GM12878 (cell line): ENCODE results near the gene ARAP2. TPM values are rescaled to one million over a fixed set of nuclear protein-coding genes. Genes with fewer than 3 reads are reported as not detected.
A peak's percentile ranks its signal among the peaks of the same experiment; 100 is the strongest.

Experiments
- BCL11A ChIP-seq: IDR thresholded peaks from 2 replicates; pipeline ENCODE4 v1.6.1; 2011; ENCODE audit warnings: low read depth, low read length
- CBX5 ChIP-seq: sonication (generic); IDR thresholded peaks from 2 replicates; pipeline ENCODE4 v1.6.1; 2016; ENCODE audit warnings: low read depth, moderate library complexity, mild to moderate bottlenecking, inconsistent platforms
- CEBPZ ChIP-seq: fragments of 150-350 bp; IDR thresholded peaks from 2 replicates; pipeline ENCODE4 v1.6.1; 2016; ENCODE audit warnings: low read depth, low read length
- CREB1 ChIP-seq: IDR thresholded peaks from 2 replicates; pipeline ENCODE4 v1.6.1; 2012; ENCODE audit warnings: low read depth, mild to moderate bottlenecking, inconsistent platforms
- DPF2 ChIP-seq: fragments of 450-650 bp; IDR thresholded peaks from 2 replicates; pipeline ENCODE4 v1.6.1; 2017; ENCODE audit warnings: mild to moderate bottlenecking
- E2F8 ChIP-seq: fragments of 450-650 bp; IDR thresholded peaks from 2 replicates; pipeline ENCODE4 v1.6.1; 2018; ENCODE audit warnings: mild to moderate bottlenecking, low read depth, moderate library complexity; ENCODE audit not compliant: partially characterized antibody
- EGR1 ChIP-seq, 2 experiments: IDR thresholded peaks; 1 replicate in 1 of 2; 2 replicates in 1 of 2; pipeline ENCODE4 v1.6.1; 2011 to 2012; ENCODE audit warnings: low read depth in 2 of 2, low read length in 2 of 2, borderline replicate concordance in 1 of 2, mild to moderate bottlenecking in 1 of 2, moderate library complexity in 1 of 2
- ELK1 ChIP-seq: IDR thresholded peaks from 2 replicates; pipeline ENCODE4 v1.6.1; 2012; ENCODE audit warnings: low read depth, low read length, improper control_type of control experiment
- ESRRA ChIP-seq: IDR thresholded peaks from 2 replicates; pipeline ENCODE4 v1.6.1; 2012; ENCODE audit warnings: mild to moderate bottlenecking, low read length, improper control_type of control experiment
- MTA3 ChIP-seq: IDR thresholded peaks from 2 replicates; pipeline ENCODE4 v1.6.1; 2012; ENCODE audit warnings: low read length, inconsistent platforms, borderline replicate concordance
- NRF1 ChIP-seq: conservative IDR thresholded peaks from 2 replicates; pipeline ENCODE4 v1.6.1; 2011; ENCODE audit warnings: mild to moderate bottlenecking, low read depth, low read length, improper control_type of control experiment
- POLR2A ChIP-seq: IDR thresholded peaks from 2 replicates; pipeline ENCODE4 v1.6.1; 2011; ENCODE audit warnings: low read depth, mild to moderate bottlenecking, low read length
- SPI1 ChIP-seq: IDR thresholded peaks from 2 replicates; pipeline ENCODE4 v1.6.1; 2011; ENCODE audit warnings: low read depth, mild to moderate bottlenecking, low read length, moderate library complexity, borderline replicate concordance; ENCODE audit not compliant: insufficient read depth
- STAT3 ChIP-seq: IDR thresholded peaks from 2 replicates; pipeline ENCODE4 v1.6.1; 2011; ENCODE audit warnings: low read depth, low read length, improper control_type of control experiment
- ZBTB11 ChIP-seq: fragments of 450-650 bp; formaldehyde crosslinking; IDR thresholded peaks from 2 replicates; pipeline ENCODE4 v1.5.0; 2022; ENCODE audit warnings: mild to moderate bottlenecking, missing genetic modification characterization
- ZNF24 ChIP-seq: fragments of 450-650 bp; IDR thresholded peaks from 2 replicates; pipeline ENCODE4 v1.6.1; 2017; ENCODE audit warnings: antibody characterized with exemption, mild to moderate bottlenecking
- polyA plus RNA-seq, 11 experiments: library from polyadenylated mRNA; depleted of rRNA in 4 of 11; unstranded in 6 of 11; stranded (reverse) in 5 of 11; fragments of >200 nt; fragmentation: Nextera tagmentation in 4 of 11; fragmentation: Illumina TruSeq in 1 of 11; extraction: Ambion mirVana in 4 of 11; extraction: Trizol in 1 of 11; gene quantifications; 1 replicate in 1 of 11; 2 replicates in 10 of 11; pipeline versions ENCODE4 v1.2.1 to v1.2.3, GENCODE V29; 2011 to 2016; ENCODE audit warnings: inconsistent platforms in 2 of 11, missing spikeins in 2 of 11, low read depth in 1 of 11
- total RNA-seq, 4 experiments: library from RNA; depleted of rRNA in 3 of 4; stranded (reverse); fragments of >200 nt in 3 of 4; fragmentation: Illumina TruSeq in 1 of 4; extraction: Trizol in 1 of 4; gene quantifications; 2 replicates each; pipeline versions ENCODE4 v1.2.1 to v1.2.3, GENCODE V29; 2013 to 2021

Gene ARAP2
- total and polyA plus RNA-seq, 10 of the 15 experiments (the other 5 are each of a cell fraction or from before 2014, with no cell fraction given), result 5.4 to 36.1 (median 12.2) TPM

- TF ChIP-seq E2F8 (no peak), EGR1 (IDR thresholded peaks at IDR 0.05; ENCODE audit: borderline replicate concordance in 1 of 2, low read depth in 2 of 2, low read length in 2 of 2) (peak in 1 of 2 experiments; percentile 26; a peak in 1 of 3 replicates), POLR2A (peak; percentile 40; the same call in 1 of the 2 replicates), MTA3 (peak; percentile 52; the same call in 1 of the 2 replicates), SPI1 (peak; percentile 81), CEBPZ (no peak), STAT3 (no peak), NRF1 (no peak), CBX5 (no peak), ELK1 (no peak), DPF2 (no peak), ZBTB11 (CRISPR knock-in tag) (no peak), ESRRA (0 out of 2 replicates have a peak, but pooled peaks have one; percentile 38), ZNF24 (no peak), CREB1 (no peak), BCL11A (peak; percentile 55; the same call in 1 of the 2 replicates)
Observed at GRCh38 chr4:36256398-36256891, 12.1 kb upstream of the ARAP2 start (continued).
